T-helper 1 cell (primary cell): Measurements from ENCODE around the gene PEX5.
"Not testable (repeated sequence)": the region's sequence is repeated elsewhere in the genome, so short reads cannot be mapped to it uniquely, and the experiment has no call there.

Experiments used
- DNase-seq, 5 donors: peaks; one replicate each; pipeline ENCODE4 v3.0.0-alpha.2; 2012 to 2020

The PEX5 gene

GRCh38 chr12:7161327-7161726 is 28.2 kb upstream of the PEX5 start:
- DNase-seq, result no peak

- DNase-seq, result no peak
These were observed 27.7 kb upstream of the PEX5 start for GRCh38 chr12:7161811-7162210.

- peak in 1 of 5 donors; percentile 6 for DNase-seq
These were observed 26.8 kb upstream of the PEX5 start for GRCh38 chr12:7162691-7163114.

- DNase-seq, result no peak
These were observed 19.5 kb upstream of the PEX5 start for GRCh38 chr12:7169951-7170350.

GRCh38 chr12:7171854-7172253 is 17.6 kb upstream of the PEX5 start:
- no peak for DNase-seq

- DNase-seq, result no peak
These were observed 14.0 kb upstream of the PEX5 start for GRCh38 chr12:7175493-7175892.

GRCh38 chr12:7176595-7176994 is 12.9 kb upstream of the PEX5 start:
- no peak for DNase-seq

GRCh38 chr12:7178481-7178880 is 11.0 kb upstream of the PEX5 start:
- DNase-seq, result no peak

- no peak for DNase-seq
These were observed 8.8 kb upstream of the PEX5 start for GRCh38 chr12:7180685-7181084.

GRCh38 chr12:7186058-7186457 is 3.4 kb upstream of the PEX5 start:
- not testable (repeated sequence) for DNase-seq

GRCh38 chr12:7188562-7189397 is 706 bp upstream of the PEX5 start:
- DNase-seq, result peak in 4 of 5 donors; percentile 38 to 61 (median 50)

GRCh38 chr12:7190268-7191055 is 976 bp downstream of the PEX5 start:
- peak in 1 of 5 donors; percentile 5 for DNase-seq

GRCh38 chr12:7193674-7194073 is 4.2 kb downstream of the PEX5 start:
- no peak for DNase-seq

- DNase-seq, result no peak
These were observed 8.4 kb downstream of the PEX5 start for GRCh38 chr12:7197841-7198240.

GRCh38 chr12:7203109-7203508 is 13.6 kb downstream of the PEX5 start:
- DNase-seq, result no peak

- DNase-seq, result no peak
These were observed 15.6 kb downstream of the PEX5 start for GRCh38 chr12:7205091-7205490.

GRCh38 chr12:7206691-7207090 is 17.2 kb downstream of the PEX5 start:
- no peak for DNase-seq

GRCh38 chr12:7207866-7208625 is 18.6 kb downstream of the PEX5 start:
- DNase-seq, result no peak

- no peak for DNase-seq
These were observed 20.5 kb downstream of the PEX5 start for GRCh38 chr12:7209958-7210357.

- no peak for DNase-seq
These were observed 21.2 kb downstream of the PEX5 start for GRCh38 chr12:7210642-7211151.

GRCh38 chr12:7212678-7213077 is 23.2 kb downstream of the PEX5 start:
- DNase-seq, result no peak

- DNase-seq, result not testable (repeated sequence)
These were observed 24.3 kb downstream of the PEX5 start for GRCh38 chr12:7213745-7214144.

- DNase-seq, result no peak
These were observed 28.1 kb downstream of the PEX5 start for GRCh38 chr12:7217475-7218069.
